ENCODE measurements around the gene POLD4. TPM values are rescaled to one million over a fixed set of nuclear protein-coding genes. Genes with fewer than 3 reads are reported as not detected.

Gene POLD4
- total and polyA plus RNA-seq, 2 experiments from 2014 or later: 51.9 to 64.4 TPM

GRCh38 chr11:67357831-67358670, 4.7 kb upstream of the POLD4 start:
- Histone ChIP-seq H3K27ac (no peak overlapping the region), H3K9me3 (ENCODE audit: low read depth) (no peaks in the 10 kb centered on the region), H3K27me3 (no peaks in the 10 kb centered on the region), H3K36me3 (no peaks in the 10 kb centered on the region), H3K4me1 (ENCODE audit: low read depth) (peaks cover 6% of the 10 kb centered on the region), H3K4me3 (no peak overlapping the region)
- peak in 1 of 2 donors; percentile 51 for DNase-seq (ENCODE audit: low read depth in 1 of 2, low spot score in 1 of 2)
- no peak for TF ChIP-seq CTCF (IDR thresholded peaks at IDR 0.05; ENCODE audit: low read depth, low read length)

- Histone ChIP-seq H3K27me3 (no peaks in the 10 kb centered on the region), H3K27ac (no peak overlapping the region), H3K4me3 (no peak overlapping the region), H3K4me1 (ENCODE audit: low read depth) (peaks cover 10% of the 10 kb centered on the region), H3K9me3 (ENCODE audit: low read depth) (no peaks in the 10 kb centered on the region), H3K36me3 (no peaks in the 10 kb centered on the region)
- DNase-seq (ENCODE audit: low read depth in 1 of 2, low spot score in 1 of 2): peak; percentile 83 to 89
- peak; percentile 94 for TF ChIP-seq CTCF (IDR thresholded peaks at IDR 0.05; ENCODE audit: low read depth, low read length)
These were observed 3.7 kb upstream of the POLD4 start for GRCh38 chr11:67356864-67357561.

- TF ChIP-seq CTCF (IDR thresholded peaks at IDR 0.05; ENCODE audit: low read depth, low read length): no peak
- Histone ChIP-seq H3K27me3 (no peaks in the 10 kb centered on the region), H3K4me3 (no peak overlapping the region), H3K27ac (no peak overlapping the region), H3K9me3 (ENCODE audit: low read depth) (no peaks in the 10 kb centered on the region), H3K4me1 (ENCODE audit: low read depth) (peaks cover 10% of the 10 kb centered on the region), H3K36me3 (no peaks in the 10 kb centered on the region)
- DNase-seq (ENCODE audit: low read depth in 1 of 2, low spot score in 1 of 2): no peak
These were observed 3.1 kb upstream of the POLD4 start for GRCh38 chr11:67356387-67356863.

GRCh38 chr11:67355794-67356386, 2.5 kb upstream of the POLD4 start:
- Histone ChIP-seq H3K27ac (no peak overlapping the region), H3K4me1 (ENCODE audit: low read depth) (peaks cover 10% of the 10 kb centered on the region)

More at GRCh38 chr11:67355794-67356386, 2.5 kb upstream of the POLD4 start:
- Histone ChIP-seq H3K9me3 (ENCODE audit: low read depth) (no peaks in the 10 kb centered on the region), H3K27me3 (no peaks in the 10 kb centered on the region), H3K4me3 (no peak overlapping the region), H3K36me3 (no peaks in the 10 kb centered on the region)
- DNase-seq (ENCODE audit: low read depth in 1 of 2, low spot score in 1 of 2): no peak
- no peak for TF ChIP-seq CTCF (IDR thresholded peaks at IDR 0.05; ENCODE audit: low read depth, low read length)
